PC-9 (cell line): Measurements from ENCODE around the gene MYOM3. TPM values are rescaled to one million over a fixed set of nuclear protein-coding genes. Genes with fewer than 3 reads are reported as not detected.

Experiments used
- BruUV-seq: library from RNA; stranded (reverse); fragments of 400-500 nt; replicated peaks from 2 replicates; lab custom pipeline; 2021; lab: Mats Ljungman, UMichigan
- CTCF ChIA-PET: fragments of 300-600 bp; sonication (Branson Sonifier 250); formaldehyde crosslinking; loops from one replicate; lab custom pipeline; 2022; ENCODE audit warnings: antibody characterized with exemption; lab: Charles Lee
- POLR2A ChIA-PET: fragments of 300-600 bp; sonication (Branson Sonifier 250); formaldehyde crosslinking; loops from one replicate; lab custom pipeline; 2022; ENCODE audit warnings: antibody characterized with exemption; ENCODE audit not compliant: unreplicated experiment; lab: Charles Lee
- DNase-seq, 2 experiments: peaks; one replicate each; pipeline versions ENCODE4 v3.0.0 to v3.0.0-alpha.2; 2015 to 2022; ENCODE audit warnings: mixed read lengths in 1 of 2
- H2AFZ ChIP-seq: fragments of 200-600 bp; sonication (generic); 2 replicates; pipeline ENCODE4 v1.8.1; 2017; ENCODE audit warnings: antibody characterized with exemption
- H3F3A ChIP-seq: fragments of 200-600 bp; sonication (generic); 2 replicates; pipeline ENCODE4 v1.8.1; 2017; ENCODE audit warnings: antibody characterized with exemption, mild to moderate bottlenecking, low read depth; ENCODE audit not compliant: insufficient read depth
- H3K27ac ChIP-seq: fragments of 200-600 bp; sonication (generic); 2 replicates; pipeline ENCODE4 v1.6.1; 2016; ENCODE audit warnings: mixed run types
- H3K27me3 ChIP-seq: fragments of 200-600 bp; sonication (generic); 2 replicates; pipeline ENCODE4 v1.6.1; 2016; ENCODE audit warnings: low read depth, mixed run types; ENCODE audit not compliant: insufficient read depth
- H3K36me3 ChIP-seq: fragments of 200-600 bp; sonication (generic); 2 replicates; pipeline ENCODE4 v1.6.1; 2016; ENCODE audit warnings: low read depth, mixed run types
- H3K4me1 ChIP-seq: fragments of 200-600 bp; sonication (generic); replicated peaks from 2 replicates; pipeline ENCODE4 v1.6.1; 2016; ENCODE audit warnings: mixed run types; ENCODE audit not compliant: insufficient read depth
- H3K4me2 ChIP-seq: fragments of 200-600 bp; sonication (generic); 2 replicates; pipeline ENCODE4 v1.6.1; 2017; ENCODE audit warnings: mixed run types
- H3K4me3 ChIP-seq: fragments of 200-600 bp; sonication (generic); 2 replicates; pipeline ENCODE4 v1.6.1; 2016; ENCODE audit warnings: mixed run types
- H3K79me2 ChIP-seq: fragments of 200-600 bp; sonication (generic); 2 replicates; pipeline ENCODE4 v1.6.1; 2017; ENCODE audit warnings: low read depth, mixed run types
- H3K9me2 ChIP-seq: fragments of 200-600 bp; sonication (generic); 2 replicates; pipeline ENCODE4 v1.8.1; 2017; ENCODE audit warnings: mild to moderate bottlenecking; ENCODE audit not compliant: insufficient read depth
- H3K9me3 ChIP-seq: fragments of 200-600 bp; sonication (generic); 2 replicates; pipeline ENCODE4 v1.8.1; 2016; ENCODE audit warnings: low read depth; ENCODE audit not compliant: insufficient read depth
- H4K20me1 ChIP-seq: fragments of 200-600 bp; sonication (generic); 2 replicates; pipeline ENCODE4 v1.8.1; 2017; ENCODE audit not compliant: insufficient read depth
- CTCF ChIP-seq: fragments of 200-600 bp; sonication (generic); conservative IDR thresholded peaks from 2 replicates; pipeline ENCODE4 v1.6.1; 2017; ENCODE audit warnings: mixed run types, antibody characterized with exemption, mild to moderate bottlenecking, moderate library complexity
- EZH2 ChIP-seq: fragments of 200-600 bp; sonication (generic); IDR thresholded peaks from 2 replicates; pipeline ENCODE4 v1.8.0; 2017; ENCODE audit warnings: antibody characterized with exemption, low read depth
- intact Hi-C: fragments of 100-400 bp; cut with micrococcal nuclease; formaldehyde crosslinking; loops from one replicate; pipeline ENCODE4 v1.10.0; 2022; ENCODE audit not compliant: unreplicated experiment
- total RNA-seq: library from RNA; stranded (reverse); gene quantifications from 2 replicates; pipeline ENCODE4 v1.2.3, GENCODE V29; 2021

Gene MYOM3
- total RNA-seq, 1 experiment from 2014 or later: 11.9 TPM

GRCh38 chr1:24080131-24080530 lies 31.8 kb downstream of the MYOM3 start:
- H3K36me3 ChIP-seq: no peaks in the 10 kb centered on the region
- intact Hi-C loops: no loop called here
- no peaks in the 10 kb centered on the region for H3K4me1 ChIP-seq
- H3F3A ChIP-seq: no peaks in the 10 kb centered on the region
- H3K9me3 ChIP-seq: no peaks in the 10 kb centered on the region
- no peak for DNase-seq
- no peaks in the 10 kb centered on the region for H3K27me3 ChIP-seq
- H4K20me1 ChIP-seq: no peaks in the 10 kb centered on the region
- H2AFZ ChIP-seq: no peak overlapping the region
- POLR2A ChIA-PET: no interaction called here
- H3K4me3 ChIP-seq: no peak overlapping the region
- CTCF ChIA-PET: interaction anchor here (0.6 kb wide), 1 partner anchor 20 kb away, joined by 4 read pairs; no protein-coding TSS in a partner anchor
- BruUV-seq: no TSS peak
- no peak overlapping the region for H3K4me2 ChIP-seq
- H3K9me2 ChIP-seq: no peaks in the 10 kb centered on the region
- TF ChIP-seq EZH2 (no peak), CTCF (no peak)
- H3K79me2 ChIP-seq: no peaks in the 10 kb centered on the region
- H3K27ac ChIP-seq: no peak overlapping the region

- no peaks in the 10 kb centered on the region for H3K9me2 ChIP-seq
- no TSS peak for BruUV-seq
These were observed 34.5 kb downstream of the MYOM3 start for GRCh38 chr1:24077278-24077978.

GRCh38 chr1:24075946-24076345 lies 36.0 kb downstream of the MYOM3 start:
- no peak overlapping the region for H3K4me2 ChIP-seq
- no peaks in the 10 kb centered on the region for H3K9me2 ChIP-seq
- TF ChIP-seq CTCF (no peak), EZH2 (no peak)
- POLR2A ChIA-PET: no interaction called here
- H3K4me1 ChIP-seq: no peaks in the 10 kb centered on the region
- no peaks in the 10 kb centered on the region for H3K79me2 ChIP-seq
- DNase-seq: no peak
- CTCF ChIA-PET: no interaction called here
- no peak overlapping the region for H3K4me3 ChIP-seq
- intact Hi-C loops: no loop called here
- H3K27me3 ChIP-seq: no peaks in the 10 kb centered on the region
- no TSS peak for BruUV-seq
- no peaks in the 10 kb centered on the region for H3K9me3 ChIP-seq
- no peaks in the 10 kb centered on the region for H4K20me1 ChIP-seq
- H3F3A ChIP-seq: no peaks in the 10 kb centered on the region
- no peak overlapping the region for H3K27ac ChIP-seq
- no peak overlapping the region for H2AFZ ChIP-seq
- no peaks in the 10 kb centered on the region for H3K36me3 ChIP-seq

More at GRCh38 chr1:24077278-24077978, 34.5 kb downstream of the MYOM3 start:
- ChIA-PET CTCF (no interaction called here), POLR2A (no interaction called here)
- intact Hi-C loops: no loop called here
- Histone ChIP-seq H3K9me3 (no peaks in the 10 kb centered on the region), H3K36me3 (no peaks in the 10 kb centered on the region), H4K20me1 (no peaks in the 10 kb centered on the region), H3K4me2 (no peak overlapping the region), H3K4me1 (no peaks in the 10 kb centered on the region), H3K27ac (no peak overlapping the region), H3F3A (no peaks in the 10 kb centered on the region), H2AFZ (no peak overlapping the region), H3K4me3 (no peak overlapping the region), H3K79me2 (no peaks in the 10 kb centered on the region), H3K27me3 (no peaks in the 10 kb centered on the region)
- no peak for DNase-seq
- TF ChIP-seq EZH2: no peak

- intact Hi-C loops: no loop called here
- H4K20me1 ChIP-seq: no peaks in the 10 kb centered on the region
These were observed 36.4 kb downstream of the MYOM3 start for GRCh38 chr1:24075590-24075854.

More at GRCh38 chr1:24075590-24075854, 36.4 kb downstream of the MYOM3 start:
- TF ChIP-seq EZH2: no peak
- no peak overlapping the region for H3K4me3 ChIP-seq
- H3K79me2 ChIP-seq: no peaks in the 10 kb centered on the region
- BruUV-seq: no TSS peak
- POLR2A ChIA-PET: no interaction called here
- H3K4me1 ChIP-seq: no peaks in the 10 kb centered on the region
- CTCF ChIA-PET: no interaction called here
- no peaks in the 10 kb centered on the region for H3K9me2 ChIP-seq
- no peak overlapping the region for H3K27ac ChIP-seq
- no peaks in the 10 kb centered on the region for H3K27me3 ChIP-seq
- no peak overlapping the region for H2AFZ ChIP-seq
- H3K4me2 ChIP-seq: no peak overlapping the region
- H3F3A ChIP-seq: no peaks in the 10 kb centered on the region
- H3K36me3 ChIP-seq: no peaks in the 10 kb centered on the region
- H3K9me3 ChIP-seq: no peaks in the 10 kb centered on the region
- no peak for DNase-seq
